Endothelial cell of umbilical vein (primary cell): ENCODE data around the gene MUL1. TPM values are rescaled to one million over a fixed set of nuclear protein-coding genes. Genes with fewer than 3 reads are reported as not detected.

Experiments used
- BruUV-seq: library from RNA; stranded (reverse); fragments of 400-500 nt; replicated peaks from 2 replicates; lab custom pipeline; 2021; lab: Mats Ljungman, UMichigan
- CTCF ChIA-PET: fragments of 300-600, 350-600 bp; sonication (Branson Sonifier 250); formaldehyde crosslinking; loops from one replicate; lab custom pipeline; 2021; ENCODE audit warnings: antibody characterized with exemption, inconsistent platforms; lab: Charles Lee
- POLR2A ChIA-PET: fragments of 300-600, 350-600 bp; sonication (Branson Sonifier 250); formaldehyde crosslinking; loops from one replicate; lab custom pipeline; 2021; ENCODE audit warnings: antibody characterized with exemption, inconsistent platforms; lab: Charles Lee
- DNase-seq: peaks from one replicate; pipeline ENCODE4 v3.0.0-alpha.2; 2011; ENCODE audit warnings: low read depth, low spot score
- FAIRE-seq: peaks from 2 replicates; lab custom pipeline; 2011; peaks lifted over from hg19 to GRCh38; lab: Jason Lieb, UNC
- H2AFZ ChIP-seq: 2 replicates; pipeline ENCODE4 v1.6.0; 2012; ENCODE audit warnings: low read depth, low read length, control low read depth, inconsistent platforms
- H3K27ac ChIP-seq: 2 replicates; pipeline ENCODE4 v1.5.1; 2011; ENCODE audit warnings: low read depth, mild to moderate bottlenecking, control low read depth, low read length, moderate library complexity; ENCODE audit not compliant: insufficient read depth
- H3K27me3 ChIP-seq, 2 experiments: 2 replicates each; pipeline versions ENCODE4 v1.6.0 to v1.6.1; 2011; ENCODE audit warnings: low read length in 2 of 2, mixed read lengths in 1 of 2; ENCODE audit not compliant: control insufficient read depth in 2 of 2, insufficient read depth in 2 of 2
- H3K36me3 ChIP-seq, 2 experiments: 2 replicates in 1 of 2; 3 replicates in 1 of 2; pipeline ENCODE4 v1.5.1; 2011; ENCODE audit warnings: low read length in 2 of 2, mild to moderate bottlenecking in 1 of 2, moderate library complexity in 1 of 2; ENCODE audit not compliant: control insufficient read depth in 2 of 2, insufficient read depth in 2 of 2; ENCODE audit errors: extremely low read depth in 1 of 2
- H3K4me1 ChIP-seq: 3 replicates; pipeline ENCODE4 v1.5.1; 2011; ENCODE audit warnings: mild to moderate bottlenecking, low read length; ENCODE audit not compliant: control insufficient read depth, insufficient read depth; ENCODE audit errors: extremely low read depth
- H3K4me2 ChIP-seq: 2 replicates; pipeline ENCODE4 v1.6.1; 2011; ENCODE audit warnings: low read length, control low read depth, mixed read lengths; ENCODE audit not compliant: insufficient read depth
- H3K4me3 ChIP-seq, 3 experiments: fragments of 200-600 bp in 1 of 3; sonication (generic), shearing (Covaris generic) in 1 of 3; replicated peaks in 1 of 3; 2 replicates each; pipeline ENCODE4 v1.5.1; 2011 to 2016; ENCODE audit warnings: control low read depth in 3 of 3, low read length in 3 of 3, mild to moderate bottlenecking in 2 of 3, inconsistent platforms in 1 of 3, low read depth in 1 of 3, moderate library complexity in 1 of 3; ENCODE audit not compliant: insufficient read depth in 1 of 3
- H3K79me2 ChIP-seq: 2 replicates; pipeline ENCODE4 v1.6.0; 2012; ENCODE audit warnings: low read length, inconsistent platforms; ENCODE audit not compliant: control insufficient read depth, insufficient read depth
- H3K9ac ChIP-seq: replicated peaks from 2 replicates; pipeline ENCODE3; 2011; ENCODE audit warnings: low read length, control low read depth; ENCODE audit not compliant: insufficient read depth; ENCODE audit errors: extremely low read depth
- H3K9me1 ChIP-seq: replicated peaks from 3 replicates; pipeline ENCODE4 v1.6.0; 2011; ENCODE audit warnings: mild to moderate bottlenecking, low read length; ENCODE audit not compliant: control insufficient read depth, insufficient read depth; ENCODE audit errors: extremely low read depth
- H3K9me3 ChIP-seq: replicated peaks from 2 replicates; pipeline ENCODE4 v1.5.1; 2012; ENCODE audit warnings: low read length, inconsistent platforms; ENCODE audit not compliant: control insufficient read depth, insufficient read depth
- H4K20me1 ChIP-seq: replicated peaks from 2 replicates; pipeline ENCODE3; 2011; ENCODE audit warnings: mild to moderate bottlenecking, low read length; ENCODE audit not compliant: control insufficient read depth, insufficient read depth; ENCODE audit errors: extremely low read depth
- EZH2 ChIP-seq: IDR thresholded peaks from 2 replicates; pipeline ENCODE4 v1.6.1; 2012; ENCODE audit warnings: borderline replicate concordance, low read depth, mild to moderate bottlenecking, moderate library complexity, low read length, inconsistent platforms; ENCODE audit not compliant: severe bottlenecking
- FOS ChIP-seq: IDR thresholded peaks from 2 replicates; pipeline ENCODE4 v1.6.1; 2011; ENCODE audit warnings: mild to moderate bottlenecking, low read length, moderate library complexity, borderline replicate concordance; ENCODE audit not compliant: insufficient read depth
- GATA2 ChIP-seq: IDR thresholded peaks from 2 replicates; pipeline ENCODE4 v1.7.0; 2011; ENCODE audit warnings: low read depth, mild to moderate bottlenecking, moderate library complexity, mixed read lengths, low read length; ENCODE audit not compliant: insufficient read length, insufficient read depth
- JUN ChIP-seq: IDR thresholded peaks from 2 replicates; pipeline ENCODE4 v1.6.1; 2011; ENCODE audit warnings: borderline replicate concordance, low read depth; ENCODE audit not compliant: insufficient read length, insufficient read depth
- MAX ChIP-seq: IDR thresholded peaks from 2 replicates; pipeline ENCODE4 v1.6.1; 2011; ENCODE audit not compliant: insufficient read depth, insufficient read length
- MYC ChIP-seq: IDR thresholded peaks from one replicate; pipeline ENCODE4 v1.6.1; 2011; ENCODE audit warnings: mild to moderate bottlenecking, low read depth, low read length
- POLR2A ChIP-seq: IDR thresholded peaks from 2 replicates; pipeline ENCODE4 v1.6.1; 2012; ENCODE audit warnings: low read depth, mild to moderate bottlenecking, control low read depth, low read length
- POLR2AphosphoS5 ChIP-seq: IDR thresholded peaks from 2 replicates; pipeline ENCODE4 v1.6.1; 2012; ENCODE audit warnings: low read depth, mild to moderate bottlenecking, control low read depth, low read length, moderate library complexity; ENCODE audit not compliant: insufficient read depth
- dilution Hi-C: fragments of 300-500 bp; cut with MboI; formaldehyde crosslinking; loops from one replicate; pipeline ENCODE4 v1.15.0; 2019; ENCODE audit warnings: low sequenced_read_pairs; ENCODE audit not compliant: extremely low pct_ligation_motif_present
- intact Hi-C: fragments of 100-400 bp; cut with micrococcal nuclease; formaldehyde crosslinking; loops from one replicate; pipeline ENCODE4 v1.10.0; 2022
- polyA plus RNA-seq, 4 experiments: library from polyadenylated mRNA; depleted of rRNA in 3 of 4; stranded (reverse) in 3 of 4; unstranded in 1 of 4; fragments of >200 nt; gene quantifications; 2 replicates each; pipeline versions ENCODE4 v1.2.1 to v1.2.3, GENCODE V29; 2011 to 2012; ENCODE audit warnings: missing spikeins in 1 of 4
- total RNA-seq: library from RNA; stranded (reverse); gene quantifications from 2 replicates; pipeline ENCODE4 v1.2.3, GENCODE V29; 2021
- TF ChIP-seq, protein P1 (sequence below), 2 donors: IDR thresholded peaks; 1 replicate in 1 of 2; 2 replicates in 1 of 2; pipeline ENCODE4 v1.5.1; 2011; ENCODE audit warnings: low read length in 2 of 2, mild to moderate bottlenecking in 2 of 2, moderate library complexity in 2 of 2, control low read depth in 1 of 2, inconsistent platforms in 1 of 2, low read depth in 1 of 2; ENCODE audit not compliant: insufficient read depth in 1 of 2; ENCODE audit errors: extremely low read depth in 1 of 2

Gene MUL1
- total and polyA plus RNA-seq, 2 donors (not counting 3 experiments of a cell fraction or from before 2014, with no cell fraction given), result 28.3 to 29.5 TPM

DNA sequence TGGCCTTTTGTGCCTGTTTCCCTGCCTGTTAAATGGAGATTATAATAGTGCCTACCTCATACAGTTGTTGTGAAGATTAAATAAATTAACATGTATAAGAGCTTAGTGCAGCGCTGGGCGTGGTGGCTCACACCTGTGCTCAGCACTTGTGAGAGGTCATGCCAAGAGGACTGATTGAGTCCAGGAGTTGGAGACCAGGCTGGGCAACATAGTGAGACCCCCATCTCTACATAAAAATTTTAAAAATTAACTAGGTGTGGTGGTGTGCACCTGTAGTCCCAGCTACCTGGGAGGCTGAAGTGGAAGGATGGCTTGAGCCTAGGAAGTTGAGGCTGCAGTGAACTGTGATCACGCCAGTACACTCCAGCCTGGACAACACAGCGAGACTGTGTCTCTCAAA, 34.1 kb downstream of the MUL1 start:
- no peaks in the 10 kb centered on the region for H4K20me1 ChIP-seq
- H3K27me3 ChIP-seq, result peaks cover 0 to 3% of the 10 kb centered on the region in 2 experiments
- no peak overlapping the region for H3K4me3 ChIP-seq
- H3K9me3 ChIP-seq, result no peaks in the 10 kb centered on the region
- intact Hi-C loops, result loop anchor here (1.0 kb wide), 1 partner anchor 18 kb away; no protein-coding TSS in a partner anchor
- no peak overlapping the region for H3K9ac ChIP-seq
- FAIRE-seq, result no peak
- ChIA-PET POLR2A (no interaction called here), CTCF (interaction anchor here (0.9 to 1.6 kb wide), 2 partner anchors 18 to 20 kb away, joined by 3 to 6 read pairs; no protein-coding TSS in a partner anchor)
- H3K27ac ChIP-seq, result no peak overlapping the region
- H3K9me1 ChIP-seq, result no peaks in the 10 kb centered on the region
- no peak for DNase-seq
- no peaks in the 10 kb centered on the region for H3K36me3 ChIP-seq
- peaks cover 5% of the 10 kb centered on the region for H3K4me1 ChIP-seq
- no peaks in the 10 kb centered on the region for H3K79me2 ChIP-seq
- no peak overlapping the region for H3K4me2 ChIP-seq
- H2AFZ ChIP-seq, result no peak overlapping the region
- dilution Hi-C loops, result no loop called here
- TF ChIP-seq EZH2 (no peak), GATA2 (no peak), POLR2AphosphoS5 (no peak), POLR2A (no peak), MYC (no peak), FOS (no peak), MAX (no peak), JUN (no peak)
- TF ChIP-seq, protein P1, sequence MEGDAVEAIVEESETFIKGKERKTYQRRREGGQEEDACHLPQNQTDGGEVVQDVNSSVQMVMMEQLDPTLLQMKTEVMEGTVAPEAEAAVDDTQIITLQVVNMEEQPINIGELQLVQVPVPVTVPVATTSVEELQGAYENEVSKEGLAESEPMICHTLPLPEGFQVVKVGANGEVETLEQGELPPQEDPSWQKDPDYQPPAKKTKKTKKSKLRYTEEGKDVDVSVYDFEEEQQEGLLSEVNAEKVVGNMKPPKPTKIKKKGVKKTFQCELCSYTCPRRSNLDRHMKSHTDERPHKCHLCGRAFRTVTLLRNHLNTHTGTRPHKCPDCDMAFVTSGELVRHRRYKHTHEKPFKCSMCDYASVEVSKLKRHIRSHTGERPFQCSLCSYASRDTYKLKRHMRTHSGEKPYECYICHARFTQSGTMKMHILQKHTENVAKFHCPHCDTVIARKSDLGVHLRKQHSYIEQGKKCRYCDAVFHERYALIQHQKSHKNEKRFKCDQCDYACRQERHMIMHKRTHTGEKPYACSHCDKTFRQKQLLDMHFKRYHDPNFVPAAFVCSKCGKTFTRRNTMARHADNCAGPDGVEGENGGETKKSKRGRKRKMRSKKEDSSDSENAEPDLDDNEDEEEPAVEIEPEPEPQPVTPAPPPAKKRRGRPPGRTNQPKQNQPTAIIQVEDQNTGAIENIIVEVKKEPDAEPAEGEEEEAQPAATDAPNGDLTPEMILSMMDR (IDR thresholded peaks at IDR 0.05; ENCODE audit: extremely low read depth in 1 of 2, insufficient read depth in 1 of 2, low read depth in 1 of 2, low read length in 2 of 2), result no peak
- no TSS peak for BruUV-seq
